HEK293T (cell line): ENCODE results near the gene NDUFAF4.

Source experiments
- ARNT ChIP-seq: fragments of 450-650 bp; IDR thresholded peaks from 2 replicates; pipeline ENCODE4 v1.6.1; 2017; ENCODE audit warnings: mild to moderate bottlenecking
- L3MBTL2 ChIP-seq: fragments of 450-650 bp; conservative IDR thresholded peaks from 2 replicates; pipeline ENCODE4 v1.6.1; 2016; ENCODE audit warnings: mild to moderate bottlenecking
- LEF1 ChIP-seq: fragments of 450-650 bp; IDR thresholded peaks from 2 replicates; pipeline ENCODE4 v1.6.1; 2017; ENCODE audit warnings: mild to moderate bottlenecking, borderline replicate concordance

DNA sequence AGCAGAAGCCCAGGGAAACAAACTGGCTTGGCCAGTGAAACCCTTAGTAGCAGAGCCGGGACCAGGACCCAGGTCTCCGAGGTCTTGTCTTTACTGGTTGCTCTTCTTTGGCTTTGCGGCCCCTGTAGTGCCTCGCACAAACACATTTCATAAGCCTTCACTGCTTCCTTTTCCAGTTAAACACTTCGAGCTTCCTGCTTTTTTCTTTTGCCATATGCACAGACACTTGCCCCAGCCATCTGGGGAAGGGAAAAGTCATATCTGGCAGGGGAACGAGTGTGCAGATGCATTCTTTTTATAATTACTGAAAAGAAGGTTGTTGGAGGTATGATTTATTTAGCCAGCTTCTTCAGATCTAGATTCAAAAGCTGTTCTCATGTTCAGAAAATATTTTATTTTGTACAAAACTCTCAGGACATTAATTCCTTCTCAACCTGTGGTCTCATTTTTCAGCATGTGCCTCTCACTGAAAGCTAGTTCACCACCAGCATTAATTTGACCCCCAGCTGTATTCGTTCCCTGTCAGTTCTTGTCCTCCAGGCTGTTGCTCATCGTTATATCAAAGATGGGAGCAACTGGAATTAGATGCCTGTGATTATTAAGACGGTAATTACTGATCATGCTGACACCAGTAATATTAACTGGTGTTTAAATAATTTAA lies 46.0 kb upstream of the NDUFAF4 start:
- TF ChIP-seq ARNT (no peak), L3MBTL2 (no peak), LEF1 (no peak)
